ENCODE measurements around the gene C3AR1. TPM values are rescaled to one million over a fixed set of nuclear protein-coding genes. Genes with fewer than 3 reads are reported as not detected.

The C3AR1 gene
- total RNA-seq, 1 experiment from 2014 or later = not detected

- no peak overlapping the region for H3K4me3 ChIP-seq (ENCODE audit: low read depth in 2 of 2, low read length in 2 of 2)
- intact Hi-C loops (cut with micrococcal nuclease; ENCODE audit: unreplicated experiment) = loop anchor here (1.0 kb wide), 1 partner anchor 32 kb away; no protein-coding TSS in a partner anchor
- no peaks in the 10 kb centered on the region for H3K9me3 ChIP-seq (ENCODE audit: control insufficient read depth, insufficient read depth, low read depth, low read length)
- ATAC-seq = peak; percentile 83
- DNase-seq (ENCODE audit: low read depth, low spot score) = peak; percentile 38
- TF ChIP-seq REST (IDR thresholded peaks at IDR 0.05; ENCODE audit: insufficient read depth in 1 of 2, low read depth in 2 of 2, low read length in 1 of 2) = no peak
- TF ChIP-seq CTCF (IDR thresholded peaks at IDR 0.05) = peak; percentile 86
- no TSS peak for BruUV-seq (replicated peaks)
- no peaks in the 10 kb centered on the region for H3K27me3 ChIP-seq (ENCODE audit: control insufficient read depth, insufficient read depth, low read length)
- no peaks in the 10 kb centered on the region; the same call in 1 of the 2 replicates for H3K36me3 ChIP-seq (ENCODE audit: control insufficient read depth, insufficient read depth, low read length)
- H3K4me1 ChIP-seq (ENCODE audit: control insufficient read depth, insufficient read depth, low read length) = no peaks in the 10 kb centered on the region
- in situ Hi-C loops (cut with HindIII; ENCODE audit: low pct_unique_long_range_greater_than_20kb, low sequenced_read_pairs) = no loop called here
- ChIA-PET POLR2A (no interaction called here), CTCF (interaction anchor here (0.5 to 1.1 kb wide), 4 partner anchors 12 to 129 kb away, joined by 3 to 5 read pairs (median 4); no protein-coding TSS in a partner anchor)
- H3K27ac ChIP-seq (ENCODE audit: low read length) = no peak overlapping the region
Measured at GRCh38 chr12:8045952-8046944, 19.9 kb downstream of the C3AR1 start.

- Histone ChIP-seq H3K36me3 (ENCODE audit: control insufficient read depth, insufficient read depth, low read length) (no peaks in the 10 kb centered on the region; the same call in 1 of the 2 replicates), H3K4me1 (ENCODE audit: control insufficient read depth, insufficient read depth, low read length) (peaks cover 4% of the 10 kb centered on the region), H3K4me3 (ENCODE audit: low read depth in 2 of 2, low read length in 2 of 2) (no peak overlapping the region), H3K27me3 (ENCODE audit: control insufficient read depth, insufficient read depth, low read length) (no peaks in the 10 kb centered on the region), H3K9me3 (ENCODE audit: control insufficient read depth, insufficient read depth, low read depth, low read length) (no peaks in the 10 kb centered on the region), H3K27ac (ENCODE audit: low read length) (no peak overlapping the region)
- no peak for ATAC-seq
- BruUV-seq (replicated peaks) = no TSS peak
- intact Hi-C loops (cut with micrococcal nuclease; ENCODE audit: unreplicated experiment) = no loop called here
- ChIA-PET POLR2A (no interaction called here), CTCF (interaction anchor here (0.8 kb wide), 1 partner anchor 37 kb away, joined by 3 read pairs; no protein-coding TSS in a partner anchor)
- TF ChIP-seq SIN3A (IDR thresholded peaks at IDR 0.05; ENCODE audit: borderline replicate concordance, insufficient read depth, low read depth, low read length) (no peak), TCF7L2 (IDR thresholded peaks at IDR 0.05; ENCODE audit: low read depth, low read length) (no peak)
- no peak for DNase-seq (ENCODE audit: low read depth, low spot score)
- in situ Hi-C loops (cut with HindIII; ENCODE audit: low pct_unique_long_range_greater_than_20kb, low sequenced_read_pairs) = no loop called here
Measured at GRCh38 chr12:8040791-8041190, 25.4 kb downstream of the C3AR1 start.

GRCh38 chr12:8038659-8039114 lies 27.5 kb downstream of the C3AR1 start:
- no peaks in the 10 kb centered on the region for H3K27me3 ChIP-seq (ENCODE audit: control insufficient read depth, insufficient read depth, low read length)
- TF ChIP-seq POLR2AphosphoS5 (IDR thresholded peaks at IDR 0.05; ENCODE audit: low read depth, low read length) = no peak
- TF ChIP-seq REST (IDR thresholded peaks at IDR 0.05; ENCODE audit: insufficient read depth in 1 of 2, low read depth in 2 of 2, low read length in 1 of 2) = no peak
- no peak for TF ChIP-seq SIN3A (IDR thresholded peaks at IDR 0.05; ENCODE audit: borderline replicate concordance, insufficient read depth, low read depth, low read length)
- TF ChIP-seq CTCF (IDR thresholded peaks at IDR 0.05) = no peak
- TF ChIP-seq TCF7L2 (IDR thresholded peaks at IDR 0.05; ENCODE audit: low read depth, low read length) = no peak
- H3K4me3 ChIP-seq (ENCODE audit: low read depth in 2 of 2, low read length in 2 of 2) = 0 out of 4 replicates have a peak overlapping the region, but pooled peaks of 1 of the 2 experiments have one; percentile 2
- no peaks in the 10 kb centered on the region for H3K9me3 ChIP-seq (ENCODE audit: control insufficient read depth, insufficient read depth, low read depth, low read length)
- in situ Hi-C loops (cut with HindIII; ENCODE audit: low pct_unique_long_range_greater_than_20kb, low sequenced_read_pairs) = no loop called here
- BruUV-seq (replicated peaks) = no TSS peak
- intact Hi-C loops (cut with micrococcal nuclease; ENCODE audit: unreplicated experiment) = no loop called here
- H3K4me1 ChIP-seq (ENCODE audit: control insufficient read depth, insufficient read depth, low read length) = peaks cover 18% of the 10 kb centered on the region
- no peak for DNase-seq (ENCODE audit: low read depth, low spot score)
- H3K36me3 ChIP-seq (ENCODE audit: control insufficient read depth, insufficient read depth, low read length) = no peaks in the 10 kb centered on the region; the same call in 1 of the 2 replicates
- CTCF ChIA-PET = no interaction called here
- ATAC-seq = peak; percentile 64; the same call in 1 of the 2 replicates
- POLR2A ChIA-PET = interaction anchor here (0.6 kb wide), 1 partner anchor 1349 kb away, joined by 4 read pairs; the partner anchor contains the start of gene ZNF384
- H3K27ac ChIP-seq (ENCODE audit: low read length) = no peak overlapping the region
